Measurements from ENCODE around the gene CD63. TPM values are rescaled to one million over a fixed set of nuclear protein-coding genes. Genes with fewer than 3 reads are reported as not detected.

The CD63 gene
- total and polyA plus RNA-seq, 9 of the 15 experiments (the other 6 are each of a cell fraction or from before 2014, with no cell fraction given), result 313 to 735 (median 433) TPM

GRCh38 chr12:55694188-55694515 is 34.7 kb downstream of the CD63 start (continued):
- TF ChIP-seq PBX2 (CRISPR knock-in tag; IDR thresholded peaks at IDR 0.05; ENCODE audit: low read depth) (no peak), PBX2 (tag; conservative IDR thresholded peaks at IDR 0.05; ENCODE audit: low read depth) (no peak), ZNF445 (CRISPR knock-in tag; IDR thresholded peaks at IDR 0.05; ENCODE audit: low read depth) (no peak)

GRCh38 chr12:55693323-55694187 is 35.3 kb downstream of the CD63 start:
- Histone ChIP-seq H3K9ac (ENCODE audit: insufficient read depth in 1 of 2, low read depth in 2 of 2, low read length in 2 of 2) (no peak overlapping the region; a peak in 1 of 4 replicates), H2AFZ (ENCODE audit: low read depth, low read length) (no peak overlapping the region), H3K4me1 (replicated peaks in 1 of 2; ENCODE audit: control insufficient read depth in 2 of 2, insufficient read depth in 2 of 2, low read length in 2 of 2) (peaks cover 0 to 10% of the 10 kb centered on the region in 2 experiments; a peak in 1 of 5 replicates), H3K9me3 (replicated peaks; ENCODE audit: control insufficient read depth, insufficient read depth, low read depth, low read length) (no peaks in the 10 kb centered on the region), H4K20me1 (replicated peaks; ENCODE audit: control insufficient read depth, insufficient read depth, low read length) (no peaks in the 10 kb centered on the region; the same call in 1 of the 2 replicates), H3K9me1 (ENCODE audit: control insufficient read depth, insufficient read depth, low read length) (no peaks in the 10 kb centered on the region), H3K27me3 (ENCODE audit: control insufficient read depth in 2 of 2, insufficient read depth in 2 of 2, low read length in 2 of 2) (peaks cover 23 to 47% of the 10 kb centered on the region in 2 experiments; a peak in 4 of 5 replicates), H3K36me3 (ENCODE audit: control insufficient read depth, insufficient read depth, low read length) (no peaks in the 10 kb centered on the region), H3K4me2 (ENCODE audit: insufficient read depth, low read length) (no peak overlapping the region), H3K27ac (ENCODE audit: extremely low read depth, low read depth, low read length) (no peak overlapping the region), H3K79me2 (ENCODE audit: control insufficient read depth, insufficient read depth, low read length) (no peaks in the 10 kb centered on the region), H3K4me3 (no peak overlapping the region)
- DNase-seq (ENCODE audit: extremely low read depth in 1 of 4, low spot score in 3 of 4), result no peak
- BruUV-seq (replicated peaks), result no TSS peak
- ChIA-PET POLR2A (interaction anchor here (0.6 kb wide), 2 partner anchors 54 to 90 kb away, joined by 3 to 4 read pairs; no protein-coding TSS in a partner anchor), CTCF (ENCODE audit: low intra/inter-chr PET ratio) (no interaction called here)
- intact Hi-C loops (cut with micrococcal nuclease), result no loop called here
- no peak for FAIRE-seq
- in situ Hi-C loops (cut with MboI), result no loop called here
- no peak for ATAC-seq
- WGBS (ENCODE audit: insufficient coverage, low coverage, missing lambda C conversion rate), result 20% methylated on average over 6 of the region's 7 CpGs
- TF ChIP-seq RBM15 (IDR thresholded peaks at IDR 0.05; ENCODE audit: insufficient read depth, low read length) (no peak), ZBTB49 (CRISPR knock-in tag; IDR thresholded peaks at IDR 0.05; ENCODE audit: borderline replicate concordance) (no peak), ZNF384 (IDR thresholded peaks at IDR 0.05; ENCODE audit: low read depth, low read length) (no peak), ZNF766 (CRISPR knock-in tag; conservative IDR thresholded peaks at IDR 0.05) (no peak), ATF7 (IDR thresholded peaks at IDR 0.05) (no peak), ZNF347 (CRISPR knock-in tag; IDR thresholded peaks at IDR 0.05; ENCODE audit: low read depth) (no peak), CBX1 (IDR thresholded peaks at IDR 0.05; ENCODE audit: low read depth) (no peak), BHLHE40 (IDR thresholded peaks at IDR 0.05; ENCODE audit: low read length) (no peak)
- TF ChIP-seq, protein P1, sequence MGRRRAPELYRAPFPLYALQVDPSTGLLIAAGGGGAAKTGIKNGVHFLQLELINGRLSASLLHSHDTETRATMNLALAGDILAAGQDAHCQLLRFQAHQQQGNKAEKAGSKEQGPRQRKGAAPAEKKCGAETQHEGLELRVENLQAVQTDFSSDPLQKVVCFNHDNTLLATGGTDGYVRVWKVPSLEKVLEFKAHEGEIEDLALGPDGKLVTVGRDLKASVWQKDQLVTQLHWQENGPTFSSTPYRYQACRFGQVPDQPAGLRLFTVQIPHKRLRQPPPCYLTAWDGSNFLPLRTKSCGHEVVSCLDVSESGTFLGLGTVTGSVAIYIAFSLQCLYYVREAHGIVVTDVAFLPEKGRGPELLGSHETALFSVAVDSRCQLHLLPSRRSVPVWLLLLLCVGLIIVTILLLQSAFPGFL (CRISPR knock-in tag; IDR thresholded peaks at IDR 0.05), result no peak
- TF ChIP-seq, protein P2, sequence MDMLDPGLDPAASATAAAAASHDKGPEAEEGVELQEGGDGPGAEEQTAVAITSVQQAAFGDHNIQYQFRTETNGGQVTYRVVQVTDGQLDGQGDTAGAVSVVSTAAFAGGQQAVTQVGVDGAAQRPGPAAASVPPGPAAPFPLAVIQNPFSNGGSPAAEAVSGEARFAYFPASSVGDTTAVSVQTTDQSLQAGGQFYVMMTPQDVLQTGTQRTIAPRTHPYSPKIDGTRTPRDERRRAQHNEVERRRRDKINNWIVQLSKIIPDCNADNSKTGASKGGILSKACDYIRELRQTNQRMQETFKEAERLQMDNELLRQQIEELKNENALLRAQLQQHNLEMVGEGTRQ (CRISPR knock-in tag; IDR thresholded peaks at IDR 0.05), result no peak

Measured in K562 (cell line).